ENCODE data around the gene MARCHF3.

The MARCHF3 gene

GRCh38 chr5:126983874-126984266 is 46.5 kb downstream of the MARCHF3 start:
- DNase-seq (ENCODE audit: low read depth in 3 of 3) = no peak

GRCh38 chr5:126982926-126983873 is 47.2 kb downstream of the MARCHF3 start:
- no peak for DNase-seq (ENCODE audit: low read depth in 3 of 3)

- no peak for DNase-seq (ENCODE audit: low read depth in 3 of 3)
Measured at GRCh38 chr5:126982202-126982601, 48.2 kb downstream of the MARCHF3 start.

- no peak for DNase-seq (ENCODE audit: low read depth in 3 of 3)
Measured at GRCh38 chr5:126981701-126982100, 48.7 kb downstream of the MARCHF3 start.

- DNase-seq (ENCODE audit: low read depth in 3 of 3) = no peak
Measured at GRCh38 chr5:126981222-126981621, 49.1 kb downstream of the MARCHF3 start.

- DNase-seq (ENCODE audit: low read depth in 3 of 3) = no peak
Measured at GRCh38 chr5:126978258-126978657, 52.1 kb downstream of the MARCHF3 start.

GRCh38 chr5:126976520-126977172 is 53.7 kb downstream of the MARCHF3 start:
- no peak for DNase-seq (ENCODE audit: low read depth in 3 of 3)

GRCh38 chr5:126975796-126976195 is 54.6 kb downstream of the MARCHF3 start:
- DNase-seq (ENCODE audit: low read depth in 3 of 3) = no peak

GRCh38 chr5:126973193-126973592 is 57.2 kb downstream of the MARCHF3 start:
- no peak for DNase-seq (ENCODE audit: low read depth in 3 of 3)

GRCh38 chr5:126972062-126972895 is 58.1 kb downstream of the MARCHF3 start:
- no peak for DNase-seq (ENCODE audit: low read depth in 3 of 3)

GRCh38 chr5:126971455-126972031 is 58.8 kb downstream of the MARCHF3 start:
- DNase-seq (ENCODE audit: low read depth in 3 of 3) = no peak

- DNase-seq (ENCODE audit: low read depth in 3 of 3) = no peak
Measured at GRCh38 chr5:126970517-126971017, 59.8 kb downstream of the MARCHF3 start.

- no peak for DNase-seq (ENCODE audit: low read depth in 3 of 3)
Measured at GRCh38 chr5:126969548-126969947, 60.8 kb downstream of the MARCHF3 start.

GRCh38 chr5:126967808-126968466 is 62.4 kb downstream of the MARCHF3 start:
- no peak for DNase-seq (ENCODE audit: low read depth in 3 of 3)

- DNase-seq (ENCODE audit: low read depth in 3 of 3) = no peak
Measured at GRCh38 chr5:126965487-126965886, 64.9 kb downstream of the MARCHF3 start.

GRCh38 chr5:126965061-126965475 is 65.3 kb downstream of the MARCHF3 start:
- DNase-seq (ENCODE audit: low read depth in 3 of 3) = no peak

- DNase-seq (ENCODE audit: low read depth in 3 of 3) = no peak
Measured at GRCh38 chr5:126963822-126964375, 66.5 kb downstream of the MARCHF3 start.

- no peak for DNase-seq (ENCODE audit: low read depth in 3 of 3)
Measured at GRCh38 chr5:126961702-126962101, 68.7 kb downstream of the MARCHF3 start.

- DNase-seq (ENCODE audit: low read depth in 3 of 3) = no peak
Measured at GRCh38 chr5:126961128-126961527, 69.2 kb downstream of the MARCHF3 start.

GRCh38 chr5:126959188-126959587 is 71.2 kb downstream of the MARCHF3 start:
- DNase-seq (ENCODE audit: low read depth in 3 of 3) = no peak

GRCh38 chr5:126956991-126957390 is 73.4 kb downstream of the MARCHF3 start:
- DNase-seq (ENCODE audit: low read depth in 3 of 3) = no peak
